MM.1S (cell line): ENCODE measurements around the gene TTC9.

ENCODE experiments used
- EZH2phosphoT487 ChIP-seq: fragments of 300-600 bp; sonication (generic); IDR thresholded peaks from 2 replicates; pipeline ENCODE4 v1.6.1; 2018; ENCODE audit warnings: antibody characterized with exemption, low read length
- TF ChIP-seq, protein P1 (sequence below): fragments of 300-600 bp; sonication (generic); IDR thresholded peaks from 2 replicates; pipeline ENCODE4 v1.5.1; 2016; ENCODE audit warnings: antibody characterized with exemption, low read length, mixed read lengths

DNA sequence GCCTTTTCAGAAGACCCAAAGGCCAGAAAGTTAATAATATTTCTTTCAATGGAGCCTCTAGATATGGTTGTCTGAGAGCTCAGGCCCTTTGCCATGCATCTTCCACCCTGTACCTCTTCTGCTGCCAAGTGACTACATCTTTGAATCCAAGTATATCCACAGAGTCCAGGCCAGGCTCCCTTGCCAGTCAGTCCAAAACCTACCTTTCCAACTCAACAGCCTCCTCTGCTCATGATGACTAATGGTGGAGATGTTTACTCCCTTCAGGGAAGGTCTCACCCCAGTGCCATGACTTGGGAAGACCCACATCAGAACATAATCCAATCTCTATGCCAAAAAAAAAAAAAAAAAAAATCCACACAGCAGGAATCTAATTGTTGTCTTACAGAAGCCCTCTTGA, 20.4 kb downstream of the TTC9 start:
- TF ChIP-seq, protein P1, sequence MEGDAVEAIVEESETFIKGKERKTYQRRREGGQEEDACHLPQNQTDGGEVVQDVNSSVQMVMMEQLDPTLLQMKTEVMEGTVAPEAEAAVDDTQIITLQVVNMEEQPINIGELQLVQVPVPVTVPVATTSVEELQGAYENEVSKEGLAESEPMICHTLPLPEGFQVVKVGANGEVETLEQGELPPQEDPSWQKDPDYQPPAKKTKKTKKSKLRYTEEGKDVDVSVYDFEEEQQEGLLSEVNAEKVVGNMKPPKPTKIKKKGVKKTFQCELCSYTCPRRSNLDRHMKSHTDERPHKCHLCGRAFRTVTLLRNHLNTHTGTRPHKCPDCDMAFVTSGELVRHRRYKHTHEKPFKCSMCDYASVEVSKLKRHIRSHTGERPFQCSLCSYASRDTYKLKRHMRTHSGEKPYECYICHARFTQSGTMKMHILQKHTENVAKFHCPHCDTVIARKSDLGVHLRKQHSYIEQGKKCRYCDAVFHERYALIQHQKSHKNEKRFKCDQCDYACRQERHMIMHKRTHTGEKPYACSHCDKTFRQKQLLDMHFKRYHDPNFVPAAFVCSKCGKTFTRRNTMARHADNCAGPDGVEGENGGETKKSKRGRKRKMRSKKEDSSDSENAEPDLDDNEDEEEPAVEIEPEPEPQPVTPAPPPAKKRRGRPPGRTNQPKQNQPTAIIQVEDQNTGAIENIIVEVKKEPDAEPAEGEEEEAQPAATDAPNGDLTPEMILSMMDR: no peak
- TF ChIP-seq EZH2phosphoT487: no peak
